ENCODE results near the gene SSBP3.

Gene SSBP3

DNA sequence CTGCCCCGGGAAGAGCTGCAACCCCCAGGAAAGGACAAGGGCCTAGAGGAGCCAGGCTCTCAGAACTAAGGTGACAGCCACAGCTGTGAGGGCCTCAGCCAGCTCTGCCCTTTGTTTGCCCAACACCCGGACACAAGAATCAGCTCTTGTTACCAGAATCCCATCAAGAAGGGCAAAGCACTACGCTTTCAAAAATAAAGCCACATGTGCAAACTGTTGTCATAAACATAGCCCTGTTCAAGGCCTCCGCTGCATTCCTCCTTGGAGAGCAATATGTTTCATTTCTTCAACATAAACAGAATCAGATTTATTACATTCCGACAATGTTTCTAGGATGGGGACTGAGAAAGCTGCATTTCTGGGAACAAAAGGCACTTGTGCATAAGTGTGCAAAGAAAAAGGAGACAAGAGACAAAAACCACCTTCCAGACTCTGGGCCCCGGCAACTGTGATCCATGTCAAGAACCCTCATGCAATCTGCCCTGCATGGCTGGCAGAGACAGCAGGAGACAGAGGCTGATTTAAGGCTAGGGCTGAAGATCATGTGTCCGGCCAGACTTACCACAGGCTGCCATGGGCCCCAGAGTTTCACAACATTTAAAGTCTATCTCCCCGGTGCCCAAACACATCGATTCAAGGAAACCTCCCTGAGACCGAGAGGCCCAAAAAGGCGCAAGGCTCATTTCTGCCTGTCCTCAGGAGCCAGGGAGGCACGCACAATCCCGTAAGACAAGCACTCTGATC is 71.0 kb downstream of the SSBP3 start:
- no peaks in the 10 kb centered on the region for H3K4me1 ChIP-seq (ENCODE audit: low read length)
- no peaks in the 10 kb centered on the region for H3K79me2 ChIP-seq (ENCODE audit: low read length)
- H3K9ac ChIP-seq (ENCODE audit: low read length), result no peak overlapping the region

DNA sequence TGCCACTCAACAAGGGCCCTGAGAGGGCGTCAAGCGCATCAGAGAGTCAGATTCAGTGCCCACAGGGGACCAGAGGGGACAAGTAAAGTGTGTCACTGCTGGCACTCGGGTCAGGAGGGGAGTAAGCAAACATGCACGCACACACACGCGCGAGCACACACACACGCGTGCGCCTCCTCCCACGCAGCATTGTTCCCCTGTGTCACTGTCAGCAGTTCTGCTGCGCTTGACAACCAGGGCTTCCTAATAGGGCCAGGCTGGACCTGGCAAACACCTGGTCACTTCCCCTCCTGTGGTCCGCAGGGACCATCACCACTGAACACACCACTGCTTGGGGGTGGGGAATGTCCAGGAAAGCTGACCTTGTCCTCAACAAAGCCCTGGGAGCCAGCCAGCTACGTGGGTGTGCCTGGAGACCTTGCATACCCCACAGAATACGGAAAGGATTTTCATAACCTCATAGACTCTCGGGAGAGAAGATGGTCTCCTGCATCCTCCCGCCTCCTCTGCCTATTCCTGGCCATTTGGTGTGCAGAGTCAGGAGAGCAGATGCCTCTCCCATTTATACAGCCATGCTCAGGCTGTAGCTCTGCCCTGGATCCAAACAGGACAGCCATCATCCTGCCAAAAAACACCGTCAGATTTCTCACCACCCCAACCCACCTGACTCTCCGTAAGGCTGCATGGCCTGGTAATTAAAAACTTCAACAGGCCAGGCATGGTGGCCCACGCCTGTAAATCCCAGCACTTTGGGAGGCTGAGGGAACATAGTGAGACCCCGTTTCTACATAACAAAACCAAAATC is 73.2 kb downstream of the SSBP3 start:
- Histone ChIP-seq H3K4me3 (ENCODE audit: low read length) (no peak overlapping the region), H4K20me1 (ENCODE audit: insufficient read depth, low read length) (no peaks in the 10 kb centered on the region), H3K9me3 (ENCODE audit: insufficient read depth, low read length) (no peaks in the 10 kb centered on the region), H3K4me1 (ENCODE audit: low read length) (no peaks in the 10 kb centered on the region), H3K27me3 (ENCODE audit: low read depth, low read length) (no peaks in the 10 kb centered on the region), H3K27ac (ENCODE audit: low read length) (no peak overlapping the region), H3K4me2 (ENCODE audit: low read length) (no peak overlapping the region), H3K79me2 (ENCODE audit: low read length) (no peaks in the 10 kb centered on the region), H2AFZ (ENCODE audit: low read depth, low read length) (no peak overlapping the region), H3K36me3 (replicated peaks; ENCODE audit: low read depth, low read length) (no peaks in the 10 kb centered on the region), H3K9ac (ENCODE audit: low read length) (no peak overlapping the region)
- no peak for TF ChIP-seq EZH2phosphoT487 (IDR thresholded peaks at IDR 0.05; ENCODE audit: low read depth)
- TF ChIP-seq, protein P1, sequence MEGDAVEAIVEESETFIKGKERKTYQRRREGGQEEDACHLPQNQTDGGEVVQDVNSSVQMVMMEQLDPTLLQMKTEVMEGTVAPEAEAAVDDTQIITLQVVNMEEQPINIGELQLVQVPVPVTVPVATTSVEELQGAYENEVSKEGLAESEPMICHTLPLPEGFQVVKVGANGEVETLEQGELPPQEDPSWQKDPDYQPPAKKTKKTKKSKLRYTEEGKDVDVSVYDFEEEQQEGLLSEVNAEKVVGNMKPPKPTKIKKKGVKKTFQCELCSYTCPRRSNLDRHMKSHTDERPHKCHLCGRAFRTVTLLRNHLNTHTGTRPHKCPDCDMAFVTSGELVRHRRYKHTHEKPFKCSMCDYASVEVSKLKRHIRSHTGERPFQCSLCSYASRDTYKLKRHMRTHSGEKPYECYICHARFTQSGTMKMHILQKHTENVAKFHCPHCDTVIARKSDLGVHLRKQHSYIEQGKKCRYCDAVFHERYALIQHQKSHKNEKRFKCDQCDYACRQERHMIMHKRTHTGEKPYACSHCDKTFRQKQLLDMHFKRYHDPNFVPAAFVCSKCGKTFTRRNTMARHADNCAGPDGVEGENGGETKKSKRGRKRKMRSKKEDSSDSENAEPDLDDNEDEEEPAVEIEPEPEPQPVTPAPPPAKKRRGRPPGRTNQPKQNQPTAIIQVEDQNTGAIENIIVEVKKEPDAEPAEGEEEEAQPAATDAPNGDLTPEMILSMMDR (IDR thresholded peaks at IDR 0.05; ENCODE audit: low read depth, low read length), result no peak

More for the DNA sequence above, 71.0 kb downstream of the SSBP3 start:
- no peaks in the 10 kb centered on the region for H3K36me3 ChIP-seq (replicated peaks; ENCODE audit: low read depth, low read length)
- no peaks in the 10 kb centered on the region for H4K20me1 ChIP-seq (ENCODE audit: insufficient read depth, low read length)
- H3K4me3 ChIP-seq (ENCODE audit: low read length), result no peak overlapping the region
- no peak overlapping the region for H3K27ac ChIP-seq (ENCODE audit: low read length)
- no peaks in the 10 kb centered on the region for H3K27me3 ChIP-seq (ENCODE audit: low read depth, low read length)
- no peak overlapping the region for H2AFZ ChIP-seq (ENCODE audit: low read depth, low read length)
- TF ChIP-seq EZH2phosphoT487 (IDR thresholded peaks at IDR 0.05; ENCODE audit: low read depth), result no peak
- TF ChIP-seq, protein P1 (IDR thresholded peaks at IDR 0.05; ENCODE audit: low read depth, low read length), result no peak
- no peak overlapping the region for H3K4me2 ChIP-seq (ENCODE audit: low read length)
- H3K9me3 ChIP-seq (ENCODE audit: insufficient read depth, low read length), result no peaks in the 10 kb centered on the region

DNA sequence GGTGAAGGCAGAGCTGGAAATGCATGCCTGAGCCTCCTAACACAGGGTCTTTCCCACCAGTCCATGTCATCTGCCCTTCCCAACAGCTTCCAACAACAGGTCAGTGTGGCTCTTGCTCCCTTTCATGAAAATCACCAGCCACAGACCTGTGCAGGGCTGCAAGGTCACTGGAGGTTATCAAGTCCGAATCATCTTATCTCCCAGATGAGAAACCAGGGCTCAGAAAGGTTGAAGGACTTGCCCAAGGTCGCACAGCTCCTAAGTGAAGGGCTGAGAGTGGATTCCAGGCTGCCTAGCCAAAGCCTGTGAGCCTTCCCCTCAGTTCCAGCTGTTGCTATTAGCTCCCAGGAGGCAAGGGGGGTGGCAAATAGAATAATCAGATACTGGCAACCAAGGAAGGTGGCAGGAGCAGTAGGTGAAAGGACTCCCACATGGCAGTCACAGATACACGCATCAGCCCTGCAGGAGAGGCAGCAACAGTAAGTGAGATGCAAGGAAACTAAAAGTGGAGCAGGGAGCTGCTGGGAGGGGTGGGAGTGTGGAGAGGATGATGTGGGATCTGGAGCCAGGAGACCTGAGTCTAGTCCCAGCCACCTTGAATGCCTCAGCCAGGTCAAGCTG is 74.2 kb downstream of the SSBP3 start:
- TF ChIP-seq EZH2phosphoT487 (IDR thresholded peaks at IDR 0.05; ENCODE audit: low read depth), result no peak
- TF ChIP-seq, protein P1 (IDR thresholded peaks at IDR 0.05; ENCODE audit: low read depth, low read length), result no peak
- Histone ChIP-seq H3K27ac (ENCODE audit: low read length) (no peak overlapping the region), H3K4me3 (ENCODE audit: low read length) (no peak overlapping the region), H3K36me3 (replicated peaks; ENCODE audit: low read depth, low read length) (no peaks in the 10 kb centered on the region), H3K9me3 (ENCODE audit: insufficient read depth, low read length) (no peaks in the 10 kb centered on the region), H3K79me2 (ENCODE audit: low read length) (no peaks in the 10 kb centered on the region), H3K9ac (ENCODE audit: low read length) (no peak overlapping the region), H3K4me2 (ENCODE audit: low read length) (no peak overlapping the region), H2AFZ (ENCODE audit: low read depth, low read length) (no peak overlapping the region), H4K20me1 (ENCODE audit: insufficient read depth, low read length) (no peaks in the 10 kb centered on the region), H3K4me1 (ENCODE audit: low read length) (no peaks in the 10 kb centered on the region), H3K27me3 (ENCODE audit: low read depth, low read length) (no peaks in the 10 kb centered on the region)
